Testis (tissue), 3 donors: ENCODE measurements around the gene SDK2. TPM values are rescaled to one million over a fixed set of nuclear protein-coding genes. Genes with fewer than 3 reads are reported as not detected.
"Not testable (repeated sequence)": the region's sequence is repeated elsewhere in the genome, so short reads cannot be mapped to it uniquely, and the experiment has no call there.

ENCODE experiments used
- DNase-seq: peaks from one replicate; pipeline ENCODE4 v3.0.0-alpha.2; 2019
- H3K27ac ChIP-seq, 2 donors: fragments of 200-600 bp; sonication (generic); one replicate each; pipeline ENCODE4 v1.5.1; 2019
- H3K27me3 ChIP-seq: fragments of 200-600 bp; sonication (generic); one replicate; pipeline ENCODE4 v1.5.1; 2019
- H3K36me3 ChIP-seq: fragments of 200-600 bp; sonication (generic); one replicate; pipeline ENCODE4 v1.5.1; 2017; ENCODE audit warnings: low read depth; ENCODE audit errors: missing control alignments
- H3K4me1 ChIP-seq: fragments of 200-600 bp; sonication (generic); one replicate; pipeline ENCODE4 v1.5.1; 2019
- H3K4me3 ChIP-seq, 2 donors: fragments of 200-600 bp; sonication (generic); one replicate each; pipeline ENCODE4 v1.5.1; 2017 to 2019
- H3K9me3 ChIP-seq: fragments of 200-600 bp; sonication (generic); one replicate; pipeline ENCODE4 v1.5.1; 2017
- POLR2A ChIP-seq: fragments of 450-650 bp; IDR thresholded peaks from one replicate; pipeline ENCODE4 v1.6.1; 2017; ENCODE audit warnings: antibody characterized with exemption, mild to moderate bottlenecking, moderate library complexity
- WGBS, 2 donors: methylation state at CpG; one replicate each; pipeline ENCODE4 v1.1.5; 2018; 5-methylcytosine and 5-hydroxymethylcytosine counted together
- intact Hi-C: fragments of 100-400 bp; cut with DNase I; formaldehyde crosslinking; loops from one replicate; pipeline ENCODE4 v1.15.1; 2023; ENCODE audit warnings: low total_unique reads
- polyA plus RNA-seq: library from polyadenylated mRNA; stranded (reverse); fragments of 350-450 nt; fragmentation: Illumina TruSeq; extraction: RNeasy Lipid Tissue Mini Kit (QIAGEN cat#74804); gene quantifications from one replicate; pipeline ENCODE4 v1.2.3, GENCODE V29; 2014; ENCODE audit warnings: low read depth, low replicate concordance; ENCODE audit not compliant: insufficient read depth
- total RNA-seq, 2 donors: library from RNA; depleted of rRNA; stranded (reverse); fragments of >200 nt; gene quantifications; one replicate each; pipeline ENCODE4 v1.2.3, GENCODE V29; 2016
- TF ChIP-seq, protein P1 (sequence below), 3 experiments: fragments of 450-650 bp in 2 of 3; fragments of 200-600 bp in 1 of 3; sonication (generic) in 1 of 3; IDR thresholded peaks; one replicate each; pipeline ENCODE4 v1.5.1; 2016 to 2019; ENCODE audit warnings: antibody characterized with exemption in 3 of 3, mild to moderate bottlenecking in 2 of 3, moderate library complexity in 1 of 3

The SDK2 gene
- total and polyA plus RNA-seq, 3 donors from 2014 or later = 36.9 to 63.4 (median 55.4) TPM

DNA sequence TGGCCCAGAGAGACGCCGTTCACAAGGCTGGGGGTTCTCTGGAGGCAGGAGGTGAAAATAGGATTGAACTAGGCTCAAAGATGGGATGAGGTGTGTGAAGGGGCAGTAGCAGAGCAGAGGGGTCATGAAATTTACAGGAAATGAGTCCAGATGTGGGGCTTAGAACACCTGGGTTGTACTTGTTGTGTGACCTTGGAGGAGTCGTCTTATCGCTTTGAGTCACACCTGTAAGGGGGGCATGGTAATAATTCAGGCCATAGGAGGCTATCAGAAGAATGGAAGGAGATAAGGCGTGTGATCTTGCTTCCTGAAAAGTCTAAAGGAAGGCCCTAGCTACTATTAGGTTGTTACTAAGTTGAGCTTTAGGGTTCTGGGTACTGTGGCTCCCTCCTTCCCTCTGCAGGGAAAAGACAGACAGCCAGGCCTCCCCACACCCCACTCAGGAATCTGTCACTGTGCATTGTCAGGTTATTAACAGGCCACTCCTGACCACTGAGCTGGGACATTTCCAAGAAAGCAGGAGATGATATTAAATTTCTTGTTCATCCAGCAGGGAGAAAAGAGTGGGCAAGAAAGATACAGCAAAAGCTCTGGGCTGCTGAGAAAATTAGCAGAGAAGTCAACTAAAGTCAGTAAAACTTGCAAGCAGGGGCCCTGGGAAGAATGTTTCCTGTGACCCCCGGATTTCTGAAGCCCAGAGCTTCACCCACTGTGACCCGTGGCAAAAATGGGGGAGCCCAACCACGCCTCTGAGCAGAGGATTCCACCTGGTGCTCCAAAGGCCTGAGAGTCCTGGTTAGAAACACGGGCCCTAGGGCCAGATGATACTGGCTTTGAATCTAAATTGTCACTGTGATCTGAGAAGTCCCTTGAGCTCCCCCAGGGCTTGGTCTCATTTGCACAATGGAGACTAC is 326.5 kb downstream of the SDK2 start:
- DNase-seq = no peak
- Histone ChIP-seq H3K36me3 (no peaks in the 10 kb centered on the region), H3K4me1 (peaks cover 4% of the 10 kb centered on the region), H3K27ac (no peak overlapping the region), H3K27me3 (no peaks in the 10 kb centered on the region), H3K4me3 (no peak overlapping the region), H3K9me3 (no peaks in the 10 kb centered on the region)
- WGBS, 2 donors = 71 to 75% methylated on average over 8 to 9 of the region's 9 CpGs
- intact Hi-C loops = no loop called here
- TF ChIP-seq, protein P1, sequence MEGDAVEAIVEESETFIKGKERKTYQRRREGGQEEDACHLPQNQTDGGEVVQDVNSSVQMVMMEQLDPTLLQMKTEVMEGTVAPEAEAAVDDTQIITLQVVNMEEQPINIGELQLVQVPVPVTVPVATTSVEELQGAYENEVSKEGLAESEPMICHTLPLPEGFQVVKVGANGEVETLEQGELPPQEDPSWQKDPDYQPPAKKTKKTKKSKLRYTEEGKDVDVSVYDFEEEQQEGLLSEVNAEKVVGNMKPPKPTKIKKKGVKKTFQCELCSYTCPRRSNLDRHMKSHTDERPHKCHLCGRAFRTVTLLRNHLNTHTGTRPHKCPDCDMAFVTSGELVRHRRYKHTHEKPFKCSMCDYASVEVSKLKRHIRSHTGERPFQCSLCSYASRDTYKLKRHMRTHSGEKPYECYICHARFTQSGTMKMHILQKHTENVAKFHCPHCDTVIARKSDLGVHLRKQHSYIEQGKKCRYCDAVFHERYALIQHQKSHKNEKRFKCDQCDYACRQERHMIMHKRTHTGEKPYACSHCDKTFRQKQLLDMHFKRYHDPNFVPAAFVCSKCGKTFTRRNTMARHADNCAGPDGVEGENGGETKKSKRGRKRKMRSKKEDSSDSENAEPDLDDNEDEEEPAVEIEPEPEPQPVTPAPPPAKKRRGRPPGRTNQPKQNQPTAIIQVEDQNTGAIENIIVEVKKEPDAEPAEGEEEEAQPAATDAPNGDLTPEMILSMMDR (IDR thresholded peaks at IDR 0.05) = no peak
- TF ChIP-seq POLR2A = no peak

DNA sequence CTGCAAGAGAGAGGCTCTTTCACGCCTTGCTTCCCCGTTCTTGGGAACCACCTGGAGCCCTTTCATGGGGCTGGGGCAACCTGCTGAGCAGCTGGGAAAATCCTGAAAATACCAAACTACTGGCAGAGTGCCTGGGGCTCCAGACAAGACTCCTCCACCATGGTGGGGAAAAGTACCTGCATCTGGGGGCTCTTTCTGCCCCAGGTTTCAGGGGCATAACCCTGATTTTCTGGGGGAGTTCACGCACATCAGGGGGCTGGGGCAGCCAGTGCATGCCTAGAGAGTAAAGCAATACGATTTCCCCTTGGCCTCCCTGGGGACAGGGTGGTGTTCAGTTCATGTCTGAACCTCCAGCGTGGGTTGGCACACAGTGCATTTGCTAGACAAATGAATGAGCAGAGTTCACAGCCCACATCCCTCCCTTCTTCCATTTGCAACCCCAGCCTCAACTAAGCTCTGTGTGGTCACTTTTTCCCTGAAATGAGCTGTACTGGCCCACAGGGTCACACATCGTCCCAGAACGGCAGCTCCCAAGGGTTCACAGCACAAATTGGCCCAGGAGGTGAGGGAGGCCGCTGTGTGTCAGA is 327.2 kb downstream of the SDK2 start:
- no peaks in the 10 kb centered on the region for H3K27me3 ChIP-seq
- intact Hi-C loops = no loop called here
- no peak for DNase-seq
- no peaks in the 10 kb centered on the region for H3K9me3 ChIP-seq
- no peak overlapping the region for H3K4me3 ChIP-seq
- no peak overlapping the region for H3K27ac ChIP-seq
- H3K36me3 ChIP-seq = no peaks in the 10 kb centered on the region
- WGBS, 2 donors = 57 to 59% methylated on average over 5 to 8 of the region's 8 CpGs
- no peak for TF ChIP-seq POLR2A
- TF ChIP-seq, protein P1 (IDR thresholded peaks at IDR 0.05) = no peak
- H3K4me1 ChIP-seq = peaks cover 4% of the 10 kb centered on the region

DNA sequence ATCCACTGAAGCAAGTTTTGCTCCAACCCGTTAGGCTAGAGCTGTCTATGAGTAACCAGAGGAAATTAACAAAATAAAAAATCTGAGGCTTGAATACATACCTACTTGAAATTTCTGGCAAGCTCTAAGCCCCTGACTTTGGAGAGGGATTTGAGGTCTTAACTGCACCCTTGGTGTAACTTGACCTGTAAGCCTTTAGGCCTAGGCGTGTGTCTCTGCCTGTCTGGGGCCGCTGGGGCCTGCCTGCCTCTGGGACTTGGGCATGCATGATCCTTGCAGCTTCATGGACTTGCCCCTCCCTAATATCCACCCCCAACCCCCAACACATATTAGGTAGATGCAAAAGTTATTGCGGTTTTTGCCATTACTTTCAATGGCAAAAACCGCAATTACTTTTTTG is 328.8 kb downstream of the SDK2 start:
- intact Hi-C loops = no loop called here
- no peak overlapping the region for H3K27ac ChIP-seq
- no peaks in the 10 kb centered on the region for H3K36me3 ChIP-seq
- TF ChIP-seq, protein P1 (IDR thresholded peaks at IDR 0.05) = no peak
- TF ChIP-seq POLR2A = no peak
- 57 to 73% methylated on average over 4 to 5 of the region's 5 CpGs for WGBS, 2 donors
- H3K27me3 ChIP-seq = no peaks in the 10 kb centered on the region
- H3K9me3 ChIP-seq = no peaks in the 10 kb centered on the region
- H3K4me1 ChIP-seq = peaks cover 4% of the 10 kb centered on the region
- no peak for DNase-seq
- no peak overlapping the region for H3K4me3 ChIP-seq

DNA sequence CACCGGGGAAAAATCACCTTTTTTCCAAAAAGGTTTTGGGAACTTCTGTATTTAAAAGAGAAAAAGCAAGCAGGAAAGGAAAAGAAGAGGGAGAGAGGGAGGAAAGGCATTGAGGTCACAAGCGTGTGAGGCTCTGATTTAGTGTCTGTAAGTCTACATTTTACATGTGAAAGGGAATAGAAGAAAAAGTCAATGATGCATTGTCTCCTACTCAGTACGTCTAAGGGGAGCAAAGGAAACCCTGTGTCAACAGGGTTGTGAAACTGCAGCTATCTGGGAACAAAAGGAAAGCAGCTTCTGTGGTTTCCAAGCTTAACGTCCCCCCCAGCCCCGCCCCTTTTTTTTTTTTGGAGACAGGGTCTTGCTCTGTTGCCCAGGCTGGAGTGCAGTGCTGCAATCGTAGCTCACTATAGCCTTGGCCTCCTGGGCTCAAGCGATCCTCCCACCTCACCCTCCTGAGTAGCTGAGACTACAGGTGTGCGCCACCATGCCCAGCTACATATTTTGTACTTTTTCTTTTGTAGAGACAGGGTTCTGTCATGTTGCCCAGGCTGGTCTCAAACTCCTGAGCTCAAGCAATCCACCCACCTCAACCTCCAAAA is 330.6 kb downstream of the SDK2 start:
- DNase-seq = no peak
- H3K27ac ChIP-seq = no peak overlapping the region
- WGBS, 2 donors = 81 to 86% methylated on average over 8 of the region's 8 CpGs
- intact Hi-C loops = no loop called here
- H3K9me3 ChIP-seq = no peaks in the 10 kb centered on the region
- no peaks in the 10 kb centered on the region for H3K36me3 ChIP-seq
- peaks cover 11% of the 10 kb centered on the region for H3K4me1 ChIP-seq
- TF ChIP-seq, protein P1 (IDR thresholded peaks at IDR 0.05) = no peak
- TF ChIP-seq POLR2A = no peak
- no peaks in the 10 kb centered on the region for H3K27me3 ChIP-seq
- no peak overlapping the region for H3K4me3 ChIP-seq

DNA sequence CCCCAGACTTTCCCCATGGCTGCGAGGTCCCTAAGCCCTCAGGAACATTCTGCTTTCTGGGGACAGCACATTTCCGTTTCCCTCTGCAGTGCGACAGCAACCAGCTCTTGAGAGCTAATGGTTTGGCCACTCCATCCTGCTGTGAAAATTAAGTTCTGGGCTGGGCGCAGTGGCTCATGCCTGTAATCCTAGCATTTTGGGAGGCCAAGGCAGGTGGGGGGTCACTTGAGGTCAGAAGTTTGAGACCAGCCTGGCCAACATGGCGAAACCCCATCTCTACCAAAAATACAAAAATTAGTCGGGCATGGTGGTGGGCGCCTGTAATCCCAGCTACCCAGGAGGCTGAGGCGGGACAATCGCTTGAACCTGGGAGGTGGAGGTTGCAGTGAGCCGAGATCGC is 331.4 kb downstream of the SDK2 start:
- H3K27ac ChIP-seq, H3K9me3 ChIP-seq, H3K27me3 ChIP-seq, H3K4me3 ChIP-seq, H3K36me3 ChIP-seq, DNase-seq, intact Hi-C loops: not testable (repeated sequence)
- WGBS, 2 donors = 70 to 72% methylated on average over 11 of the region's 11 CpGs
- H3K4me1 ChIP-seq = peaks cover 18% of the 10 kb centered on the region
